ENCODE results near the gene SLC1A5.
"Not testable (repeated sequence)": the region's sequence is repeated elsewhere in the genome, so short reads cannot be mapped to it uniquely, and the experiment has no call there.

The SLC1A5 gene

DNA sequence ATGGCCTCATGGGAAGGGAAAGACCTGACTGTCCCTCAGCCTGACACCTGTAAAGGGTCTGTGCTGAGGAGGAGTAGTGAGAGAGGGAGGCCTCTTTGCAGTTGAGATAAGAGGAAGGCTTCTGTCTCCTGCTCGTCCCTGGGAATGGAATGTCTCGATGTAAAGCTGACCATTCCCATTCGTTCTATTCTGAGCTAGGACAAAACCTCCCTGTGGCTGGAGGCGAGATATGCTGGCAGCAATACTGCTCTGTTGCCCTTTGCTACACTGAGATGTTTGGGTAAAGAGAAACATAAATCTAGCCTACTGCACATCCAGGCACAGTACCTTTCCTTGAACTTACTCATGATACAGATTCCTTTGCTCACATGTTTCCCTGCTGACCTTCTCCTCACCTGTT is 19.6 kb downstream of the SLC1A5 start:
- DNase-seq (ENCODE audit: low spot score) = not testable (repeated sequence)

DNA sequence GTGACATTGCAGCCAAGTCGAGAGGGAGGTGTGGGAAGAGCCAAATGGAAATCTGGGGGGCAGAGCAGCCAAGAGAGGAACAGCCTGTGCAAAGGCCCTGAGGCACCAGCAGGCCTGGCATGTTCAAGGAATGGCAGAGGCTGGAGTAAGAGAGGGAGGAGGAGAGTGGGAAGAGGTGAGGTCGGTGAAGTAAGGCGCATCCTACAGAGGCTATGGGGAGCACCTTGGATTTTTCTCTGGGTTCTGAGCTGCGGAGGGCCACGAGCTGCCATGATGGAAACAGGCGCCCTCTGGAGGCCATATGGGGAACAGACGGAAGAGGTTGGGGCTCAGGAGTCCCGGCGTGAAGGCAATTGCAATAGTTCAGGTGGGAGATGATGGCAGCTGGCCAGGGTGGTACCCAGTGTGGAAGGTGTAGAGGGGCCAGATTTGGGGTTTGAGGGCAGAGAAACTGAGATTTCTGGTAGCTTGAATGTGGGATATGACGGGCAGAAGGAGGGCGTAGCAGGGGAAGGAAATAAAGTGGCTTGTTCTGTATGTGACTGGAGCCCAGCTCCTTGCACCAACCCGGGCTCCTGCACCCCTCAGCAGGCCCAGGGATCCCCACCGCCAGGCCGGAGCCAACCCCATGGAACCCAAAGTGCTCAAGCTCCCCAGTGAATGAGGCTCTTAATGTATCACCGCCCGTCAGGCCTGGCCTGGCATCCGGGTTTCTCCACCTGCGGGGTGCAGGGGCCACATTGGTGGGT is 21.7 kb downstream of the SLC1A5 start:
- DNase-seq (ENCODE audit: low spot score) = no peak

DNA sequence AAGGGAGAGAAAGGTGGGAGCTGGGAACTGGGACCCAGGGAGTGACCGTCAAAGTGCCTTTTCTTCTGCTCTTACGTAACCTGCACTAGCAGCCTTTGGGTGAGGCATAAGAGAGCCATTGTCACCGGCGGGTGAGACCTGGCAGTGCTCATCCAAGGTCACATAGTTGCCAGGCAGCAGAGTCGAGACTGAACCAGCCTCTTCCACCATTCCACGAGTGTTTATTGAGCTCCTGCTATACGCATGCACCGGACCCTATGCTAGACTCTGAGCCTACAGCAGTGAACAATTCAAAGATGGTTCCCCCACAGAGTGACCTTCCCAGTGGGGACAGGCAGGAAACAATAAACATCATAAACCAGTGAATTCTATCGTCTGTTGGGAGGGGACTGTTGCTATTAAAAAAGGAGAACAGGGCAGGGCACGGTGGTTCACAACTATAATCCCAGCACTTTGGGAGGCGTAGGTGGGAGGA is 23.5 kb downstream of the SLC1A5 start:
- DNase-seq (ENCODE audit: low spot score) = no peak

DNA sequence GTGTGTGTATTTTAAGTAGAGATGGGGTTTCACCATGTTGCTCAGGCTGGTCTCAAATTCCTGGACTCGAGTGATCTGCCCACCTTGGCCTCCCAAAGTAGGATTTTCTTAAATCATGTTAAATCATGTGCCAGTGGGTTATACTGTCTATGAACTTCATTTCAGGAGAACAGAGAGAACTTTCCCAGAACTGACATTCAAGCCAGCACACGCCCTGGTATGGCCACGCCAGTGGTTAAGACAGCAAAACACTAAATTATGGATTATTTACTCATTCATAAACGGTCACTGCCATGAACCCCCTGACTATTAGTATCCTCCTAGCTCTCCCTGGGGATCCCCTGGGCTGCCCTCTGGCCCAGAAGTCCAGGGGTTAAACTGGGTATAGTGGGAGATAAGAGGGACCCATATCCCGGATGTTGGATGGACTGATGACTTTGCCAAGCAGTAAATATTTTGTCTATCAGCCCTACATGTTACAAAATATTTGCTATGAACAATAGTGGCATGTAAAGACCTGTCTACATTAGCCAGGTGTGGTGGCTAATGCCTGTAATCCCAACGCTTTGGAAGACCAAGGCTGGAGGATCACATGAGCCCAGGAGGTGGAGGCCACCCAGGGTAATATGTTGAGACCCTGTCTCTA is 26.0 kb downstream of the SLC1A5 start:
- no peak for DNase-seq (ENCODE audit: low spot score)

DNA sequence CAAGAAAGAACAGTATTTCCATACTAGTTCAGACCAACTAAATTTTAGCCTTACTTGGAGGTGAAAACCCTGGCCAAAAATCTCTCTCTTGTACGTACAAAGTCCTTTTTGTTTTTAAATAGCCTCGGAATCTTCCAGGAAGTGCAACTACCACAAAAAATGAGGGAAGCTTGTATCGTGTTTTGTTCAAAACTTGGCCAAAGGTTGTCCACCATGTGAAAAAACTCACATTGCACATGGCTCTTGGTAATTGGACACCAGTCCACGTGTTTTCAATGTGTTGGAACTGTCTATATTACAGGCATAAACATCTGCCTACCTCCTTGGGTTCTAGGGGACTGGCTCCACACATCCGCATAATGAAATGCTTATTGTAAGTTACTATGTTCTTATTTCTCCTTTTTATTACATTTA is 27.0 kb downstream of the SLC1A5 start:
- peak; percentile 33 for DNase-seq (ENCODE audit: low spot score)

DNA sequence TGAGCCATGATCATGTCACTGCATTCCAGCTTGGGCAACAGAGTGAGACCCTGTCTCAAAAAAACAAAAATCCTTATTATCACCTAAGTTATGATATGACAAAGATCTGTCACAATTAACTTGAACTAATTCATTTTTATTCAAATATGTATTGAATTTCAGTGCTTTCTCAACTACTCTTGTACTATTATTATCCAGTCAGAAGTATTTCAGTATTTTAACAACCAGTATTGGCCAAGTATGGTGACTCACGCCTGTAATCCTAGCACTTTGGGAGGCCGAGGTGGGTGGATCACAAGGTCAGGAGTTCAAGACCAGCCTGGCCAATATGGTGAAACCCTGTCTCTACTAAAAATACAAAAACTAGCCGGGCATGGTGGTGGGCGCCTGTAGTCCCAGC is 27.5 kb downstream of the SLC1A5 start:
- not testable (repeated sequence) for DNase-seq (ENCODE audit: low spot score)

DNA sequence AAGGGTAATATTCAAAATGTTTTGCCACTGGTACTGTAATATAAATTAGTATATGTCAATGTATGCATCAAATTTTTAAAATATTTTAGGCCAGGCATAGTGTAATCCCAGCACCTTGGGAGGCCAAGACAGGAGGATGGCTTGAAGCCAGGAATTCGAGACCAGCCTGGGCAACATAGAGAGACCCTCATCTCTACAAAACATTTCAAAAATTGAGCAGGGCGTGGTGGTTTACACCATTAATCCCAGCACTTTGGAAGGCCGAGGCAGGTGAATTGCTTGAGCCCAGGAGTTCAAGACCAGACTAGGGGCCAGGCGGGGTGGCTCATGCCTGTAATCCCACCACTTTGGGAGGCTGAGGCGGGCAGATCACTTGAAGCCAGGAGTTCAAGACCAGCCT is 28.0 kb downstream of the SLC1A5 start:
- no peak for DNase-seq (ENCODE audit: low spot score)

DNA sequence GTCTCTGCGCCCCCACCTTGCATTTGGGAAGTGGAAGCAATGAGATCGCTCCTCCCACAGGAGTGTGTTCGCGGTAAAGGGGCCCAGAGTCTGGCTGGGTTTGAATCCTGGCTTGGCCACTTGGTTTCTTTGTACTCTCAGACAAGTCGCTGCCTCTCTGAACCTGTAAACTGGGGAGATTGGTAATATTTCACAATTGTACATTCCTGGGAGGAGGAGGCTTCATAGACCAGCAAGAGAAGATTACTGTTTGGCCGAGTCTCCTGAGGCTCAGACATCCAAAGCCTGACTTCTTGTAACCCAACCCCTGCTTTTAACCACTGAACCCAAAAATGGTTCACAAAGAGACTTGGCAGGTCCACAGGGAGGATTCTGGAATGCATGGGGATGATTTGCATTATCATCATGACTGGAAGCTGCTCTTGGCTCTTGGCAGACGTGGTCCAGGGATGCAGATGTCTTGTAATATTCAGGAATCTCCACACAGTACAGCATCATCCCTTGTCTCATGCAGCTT is 28.5 kb downstream of the SLC1A5 start:
- peak; percentile 92 for DNase-seq (ENCODE audit: low spot score)

DNA sequence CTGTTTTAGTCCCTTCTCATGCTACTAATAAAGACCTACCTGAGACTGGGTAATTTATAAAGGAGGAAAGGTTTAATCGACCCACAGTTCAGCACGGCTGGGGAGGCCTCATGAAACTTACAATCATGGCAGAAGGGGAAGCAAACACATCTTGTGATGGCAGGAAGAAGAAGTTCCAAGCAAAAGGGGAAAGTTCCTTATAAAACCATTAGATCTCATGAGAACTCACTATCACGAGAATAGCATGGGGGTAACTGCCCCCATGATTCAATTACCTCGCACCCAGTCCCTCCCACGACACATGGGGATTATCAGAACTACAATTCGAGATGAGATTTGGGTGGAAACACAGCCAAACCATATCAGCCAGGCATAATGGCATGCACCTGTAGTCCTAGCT is 29.2 kb downstream of the SLC1A5 start:
- DNase-seq (ENCODE audit: low spot score) = no peak

DNA sequence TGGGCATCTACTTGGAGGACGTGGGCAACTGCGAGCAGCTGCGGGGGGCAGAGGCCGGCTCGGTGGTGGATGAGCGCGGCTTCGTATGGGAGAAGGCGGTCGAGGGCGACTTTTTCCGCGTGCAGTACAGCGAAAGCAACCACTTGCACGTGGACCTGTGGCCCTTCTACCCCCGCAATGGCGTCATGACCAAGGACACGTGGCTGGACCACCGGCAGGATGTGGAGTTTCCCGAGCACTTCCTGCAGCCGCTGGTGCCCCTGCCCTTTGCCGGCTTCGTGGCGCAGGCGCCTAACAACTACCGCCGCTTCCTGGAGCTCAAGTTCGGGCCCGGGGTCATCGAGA is 31.9 kb downstream of the SLC1A5 start:
- DNase-seq (ENCODE audit: low spot score) = no peak

DNA sequence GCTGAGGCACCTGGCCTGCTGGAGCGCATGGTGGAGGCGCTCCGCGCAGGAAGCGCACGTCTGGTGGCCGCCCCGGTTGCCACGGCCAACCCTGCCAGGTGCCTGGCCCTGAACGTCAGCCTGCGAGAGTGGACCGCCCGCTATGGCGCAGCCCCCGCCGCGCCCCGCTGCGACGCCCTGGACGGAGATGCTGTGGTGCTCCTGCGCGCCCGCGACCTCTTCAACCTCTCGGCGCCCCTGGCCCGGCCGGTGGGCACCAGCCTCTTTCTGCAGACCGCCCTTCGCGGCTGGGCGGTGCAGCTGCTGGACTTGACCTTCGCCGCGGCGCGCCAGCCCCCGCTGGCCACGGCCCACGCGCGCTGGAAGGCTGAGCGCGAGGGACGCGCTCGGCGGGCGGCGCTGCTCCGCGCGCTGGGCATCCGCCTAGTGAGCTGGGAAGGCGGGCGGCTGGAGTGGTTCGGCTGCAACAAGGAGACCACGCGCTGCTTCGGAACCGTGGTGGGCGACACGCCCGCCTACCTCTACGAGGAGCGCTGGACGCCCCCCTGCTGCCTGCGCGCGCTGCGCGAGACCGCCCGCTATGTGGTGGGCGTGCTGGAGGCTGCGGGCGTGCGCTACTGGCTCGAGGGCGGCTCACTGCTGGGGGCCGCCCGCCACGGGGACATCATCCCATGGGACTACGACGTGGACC is 32.4 kb downstream of the SLC1A5 start:
- DNase-seq (ENCODE audit: low spot score) = no peak

DNA sequence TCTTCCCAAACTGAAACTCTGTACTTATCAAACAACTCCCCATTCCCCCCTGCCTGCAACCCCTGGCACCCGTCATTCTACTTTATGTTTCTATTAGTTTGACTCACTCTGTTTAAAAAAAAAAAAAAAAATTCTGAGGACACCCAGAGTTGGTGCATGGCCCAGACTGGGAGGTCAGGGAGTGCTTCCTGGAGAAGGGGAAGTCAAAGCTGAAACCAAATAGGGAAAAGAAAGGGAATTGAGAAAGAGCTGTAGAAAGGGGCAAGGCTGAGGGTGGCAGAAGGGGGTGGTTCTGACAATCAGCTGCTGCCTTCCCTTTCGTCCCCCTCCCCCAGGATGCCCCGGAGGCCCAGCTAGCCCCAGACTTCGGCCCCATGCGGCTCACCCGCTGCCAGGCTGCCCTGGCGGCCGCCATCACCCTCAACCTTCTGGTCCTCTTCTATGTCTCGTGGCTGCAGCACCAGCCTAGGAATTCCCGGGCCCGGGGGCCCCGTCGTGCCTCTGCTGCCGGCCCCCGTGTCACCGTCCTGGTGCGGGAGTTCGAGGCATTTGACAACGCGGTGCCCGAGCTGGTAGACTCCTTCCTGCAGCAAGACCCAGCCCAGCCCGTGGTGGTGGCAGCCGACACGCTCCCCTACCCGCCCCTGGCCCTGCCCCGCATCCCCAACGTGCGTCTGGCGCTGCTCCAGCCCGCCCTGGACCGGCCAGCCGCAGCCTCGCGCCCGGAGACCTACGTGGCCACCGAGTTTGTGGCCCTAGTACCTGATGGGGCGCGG is 33.1 kb downstream of the SLC1A5 start:
- peak; percentile 72 for DNase-seq (ENCODE audit: low spot score)

DNA sequence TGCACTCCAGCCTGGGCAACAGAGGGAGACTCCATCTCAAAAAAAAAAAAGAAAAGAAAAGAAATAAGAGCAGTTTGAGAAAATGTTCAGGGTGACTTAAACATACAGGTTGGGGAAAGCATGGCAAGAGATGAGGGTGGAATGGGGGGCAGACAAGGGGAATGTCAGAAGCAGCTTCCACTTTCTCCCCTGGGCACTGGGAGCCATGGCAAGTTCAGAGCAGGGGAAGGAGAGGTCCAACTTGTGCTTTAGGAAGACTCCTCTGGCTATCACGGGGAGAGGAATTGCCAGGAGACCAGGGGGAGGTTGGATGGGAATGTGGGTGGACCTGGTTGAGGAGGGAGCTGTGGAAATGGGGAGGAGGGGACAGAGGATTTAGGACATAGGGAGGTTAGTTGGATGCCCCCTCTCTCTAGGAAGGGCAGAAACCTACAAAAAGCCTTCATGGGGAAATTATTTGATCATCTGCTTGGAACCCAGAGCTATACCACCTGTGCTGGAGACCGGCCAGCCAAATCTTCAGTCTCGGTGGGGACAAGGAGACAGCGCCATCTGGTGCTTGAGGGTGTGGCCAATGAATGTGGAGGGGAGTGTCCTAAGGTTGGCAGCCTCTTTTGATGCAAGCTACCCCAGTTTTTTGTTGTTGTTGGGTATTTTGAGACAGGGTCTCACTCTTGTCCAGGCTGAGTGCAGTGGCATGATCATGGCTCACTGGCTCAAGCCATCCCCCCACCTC is 34.8 kb downstream of the SLC1A5 start:
- DNase-seq (ENCODE audit: low spot score) = peak; percentile 43

DNA sequence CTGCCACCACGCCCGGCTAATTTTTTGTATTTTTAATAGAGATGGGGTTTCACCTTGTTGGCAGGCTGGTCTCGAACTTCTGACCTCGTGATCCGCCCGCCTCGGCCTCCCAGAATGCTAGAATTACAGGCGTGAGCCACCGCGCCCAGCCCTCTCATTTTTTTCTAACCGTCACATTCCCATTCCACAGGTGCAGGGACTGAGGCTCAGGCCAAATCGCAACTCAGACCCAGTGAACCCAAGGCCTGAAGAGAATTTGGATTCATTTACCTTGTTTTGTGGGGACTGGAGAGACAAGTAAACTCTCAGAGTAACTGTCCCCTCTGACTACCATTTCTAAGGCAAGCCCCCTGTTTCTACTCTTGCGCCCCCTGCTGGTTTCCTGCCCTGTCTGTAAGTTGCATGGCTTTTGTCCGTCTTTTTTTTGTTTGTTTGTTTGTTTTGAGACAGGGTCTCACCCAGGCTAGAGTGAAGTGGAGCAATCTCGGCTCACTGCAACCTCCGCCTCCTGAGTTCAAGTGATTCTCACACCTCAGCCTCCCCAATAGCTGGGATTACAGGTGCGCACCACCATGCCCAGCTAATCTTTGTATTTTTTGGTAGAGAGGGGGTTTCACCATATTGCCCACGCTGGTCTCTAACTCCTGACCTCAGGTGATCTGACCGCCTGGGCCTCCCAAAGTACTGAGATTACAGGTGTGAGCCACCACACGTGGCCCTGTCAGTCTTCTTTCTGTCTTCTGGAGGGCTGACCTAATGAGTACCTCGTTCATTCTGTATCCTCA is 39.9 kb downstream of the SLC1A5 start:
- peak; percentile 71 for DNase-seq (ENCODE audit: low spot score)

DNA sequence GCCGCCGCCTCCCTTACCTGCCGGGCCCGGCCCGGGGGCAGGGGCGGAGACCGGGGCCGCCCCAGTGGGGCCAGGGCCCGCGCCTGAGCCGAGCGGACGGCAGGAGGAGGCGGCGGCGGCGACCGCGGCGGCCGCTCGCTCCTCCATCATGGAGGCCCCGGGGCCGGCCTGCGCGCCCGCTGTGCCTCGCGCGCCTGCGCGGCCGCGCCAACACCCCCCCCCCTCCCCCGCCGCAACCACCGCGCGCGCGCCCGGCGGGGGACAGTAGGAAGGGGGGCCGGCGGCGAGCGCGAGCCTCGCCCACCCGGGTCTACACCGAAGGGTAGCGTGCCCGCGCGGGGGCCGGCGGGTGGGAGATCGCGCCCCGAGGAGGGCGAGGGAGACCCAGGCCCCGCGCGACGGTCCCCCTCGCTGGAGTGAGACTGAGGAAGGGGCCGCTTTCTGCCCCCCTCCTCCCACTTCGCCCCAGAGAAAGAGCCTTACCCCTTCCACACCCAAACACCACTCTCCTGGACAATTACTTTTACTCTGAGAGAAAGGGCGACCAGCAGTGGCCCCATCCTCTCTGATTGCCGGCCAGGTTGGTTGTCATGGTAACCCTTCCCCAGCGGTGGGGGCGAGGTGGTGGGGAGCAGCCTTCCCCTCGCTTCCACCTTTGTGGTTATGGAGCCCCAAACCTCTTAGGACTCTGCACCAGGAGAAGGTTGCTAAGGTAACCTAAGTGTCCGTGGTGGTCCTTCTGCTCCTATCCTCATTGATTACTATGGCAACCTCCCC is 41.9 kb downstream of the SLC1A5 start, which contains the start of gene STRN4:
Gene STRN4 (minus strand): TSS at position 170 of the 777 bp plus-strand sequence. CDS start 20 bp downstream, at position 150.
- peak; percentile 98 for DNase-seq (ENCODE audit: low spot score)

DNA sequence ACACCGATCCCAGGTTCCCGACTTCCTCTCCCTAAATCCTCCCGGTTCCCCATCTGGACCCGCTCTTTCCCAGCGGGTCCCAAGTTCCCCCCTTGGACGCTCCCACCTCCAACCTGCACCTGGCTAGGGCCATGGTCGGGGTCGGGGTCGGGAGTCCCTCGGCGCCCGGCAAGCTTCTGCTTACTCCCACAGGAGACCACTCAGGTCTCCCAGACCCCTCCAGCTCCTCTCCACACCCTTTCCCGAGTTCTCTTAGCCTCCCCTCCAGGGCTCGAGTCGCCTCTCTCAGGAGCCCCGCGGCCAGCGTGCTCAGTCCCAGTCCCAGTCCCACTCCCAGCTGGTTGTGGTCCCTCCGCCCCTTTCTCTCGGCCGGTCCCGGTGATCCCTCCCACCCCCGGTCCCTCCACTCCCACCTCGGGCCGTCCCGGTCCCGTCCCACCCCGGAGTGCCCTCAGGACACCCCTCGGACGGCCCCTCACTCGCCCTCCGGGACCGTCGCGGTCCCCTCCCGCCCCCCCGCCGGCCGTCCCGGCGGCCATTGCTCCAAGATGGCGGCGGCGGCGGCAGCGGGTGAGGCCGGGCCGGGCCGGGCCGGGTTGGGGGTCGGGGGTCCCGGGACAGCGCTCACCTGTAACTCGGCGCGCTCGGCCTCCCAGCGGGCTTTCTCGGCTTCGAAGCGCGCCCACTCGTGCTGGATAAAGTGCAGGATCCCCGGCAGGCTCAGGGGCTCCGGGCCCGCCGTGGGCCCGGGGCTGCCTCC is 42.7 kb downstream of the SLC1A5 start, which contains the start of gene FKRP:
Gene FKRP (plus strand): TSS at position 537 of the 760 bp plus-strand sequence. CDS start 9,394 bp downstream, outside the sequence.
- DNase-seq (ENCODE audit: low spot score) = peak; percentile 81

DNA sequence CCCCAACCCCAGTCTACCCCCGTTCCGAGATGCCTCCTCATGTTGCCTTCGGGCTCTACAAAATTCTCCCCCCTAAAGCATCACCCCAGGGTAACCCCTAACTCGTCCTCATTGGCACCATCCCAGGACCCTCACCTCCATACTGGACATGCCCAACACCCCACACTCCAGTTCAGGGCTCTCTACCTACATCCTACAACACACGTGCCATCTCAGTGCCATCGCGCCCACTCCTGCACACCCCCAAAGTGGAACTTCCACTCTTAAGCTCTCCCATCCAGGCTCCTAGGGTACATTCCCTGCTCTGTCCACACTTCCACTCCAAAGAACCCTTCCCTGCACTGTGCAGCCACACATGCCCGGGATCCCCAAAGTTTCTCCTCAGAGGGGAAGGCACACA is 43.4 kb downstream of the SLC1A5 start:
- DNase-seq (ENCODE audit: low spot score) = peak; percentile 28

DNA sequence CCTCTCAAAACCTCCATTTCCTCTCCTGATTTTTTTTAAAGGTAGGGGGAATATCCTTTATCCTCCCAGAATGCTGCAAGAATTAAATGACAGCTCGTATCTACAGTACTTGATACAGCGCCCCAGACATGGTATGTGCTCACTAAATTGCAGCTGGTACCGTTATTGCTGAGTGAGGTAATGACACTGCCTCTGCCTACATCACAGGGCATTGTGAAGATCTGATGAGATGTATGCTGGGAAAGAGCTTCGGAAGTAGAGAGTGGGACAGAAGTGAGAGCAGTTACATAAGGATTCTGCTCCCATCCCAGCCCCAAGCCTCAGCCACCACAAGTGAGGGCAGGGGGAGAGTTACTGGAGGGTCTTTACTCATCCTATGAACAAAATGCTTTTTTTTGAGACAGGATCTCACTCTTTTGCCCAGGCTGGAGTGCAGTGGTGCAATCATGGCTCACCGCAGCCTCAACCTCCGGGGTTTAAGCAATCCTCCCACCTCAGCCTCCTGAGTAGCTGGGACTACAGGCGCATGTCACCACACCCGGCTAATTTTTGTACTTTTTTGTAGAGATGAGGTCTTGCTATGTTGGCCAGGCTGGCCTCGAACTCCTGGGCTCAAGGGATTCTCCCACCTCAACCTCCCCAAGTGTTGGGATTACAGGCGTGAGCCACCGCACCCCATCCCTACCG is 44.2 kb downstream of the SLC1A5 start:
- DNase-seq (ENCODE audit: low spot score) = no peak

All from GM03348 (cell line).